ENCODE results near the gene NBAS. TPM values are rescaled to one million over a fixed set of nuclear protein-coding genes. Genes with fewer than 3 reads are reported as not detected.

Gene NBAS
- total and polyA plus RNA-seq, 9 of the 15 experiments (the other 6 are each of a cell fraction or from before 2014, with no cell fraction given): 15.3 to 94.4 (median 69.9) TPM

GRCh38 chr2:15584767-15585469, 23.8 kb upstream of the NBAS start (continued):
- TF ChIP-seq ZKSCAN8 (CRISPR knock-in tag; IDR thresholded peaks at IDR 0.05) (no peak), TFAP4 (CRISPR knock-in tag; IDR thresholded peaks at IDR 0.05; ENCODE audit: borderline replicate concordance) (no peak), ZBTB33 (CRISPR knock-in tag; IDR thresholded peaks at IDR 0.05) (no peak), ZNF609 (CRISPR knock-in tag; IDR thresholded peaks at IDR 0.05; ENCODE audit: borderline replicate concordance) (no peak), IFI16 (CRISPR knock-in tag; IDR thresholded peaks at IDR 0.05) (no peak), NR2C2 (CRISPR knock-in tag; IDR thresholded peaks at IDR 0.05) (no peak), NR2C2 (tag; IDR thresholded peaks at IDR 0.05) (0 out of 2 replicates have a peak, but pooled peaks have one; percentile 16), ZNF395 (CRISPR knock-in tag; IDR thresholded peaks at IDR 0.05) (no peak; the same call in 1 of the 2 replicates), MITF (IDR thresholded peaks at IDR 0.05) (no peak), KDM5B (IDR thresholded peaks at IDR 0.05; ENCODE audit: insufficient replicate concordance, low read depth, low read length) (no peak), CREB1 (IDR thresholded peaks at IDR 0.05) (no peak), CREB1 (CRISPR knock-in tag; IDR thresholded peaks at IDR 0.05) (peak; percentile 30; the same call in 1 of the 2 replicates), MYC (IDR thresholded peaks at IDR 0.05; ENCODE audit: low read depth, low read length) (no peak), MYC (CRISPR knock-in tag; IDR thresholded peaks at IDR 0.05; ENCODE audit: borderline replicate concordance, low read depth) (no peak), ZNF311 (CRISPR knock-in tag; IDR thresholded peaks at IDR 0.05) (no peak), ZFP30 (CRISPR knock-in tag; IDR thresholded peaks at IDR 0.05; ENCODE audit: borderline replicate concordance) (no peak), TFAM (CRISPR knock-in tag; conservative IDR thresholded peaks at IDR 0.05) (no peak)

All from K562 (cell line).